OCI-LY1 (cell line): ENCODE measurements around the gene DCAF5.

Experiments
- H2AFZ ChIP-seq: fragments of 200-600 bp; sonication (generic), shearing (Covaris generic); 2 replicates; pipeline ENCODE4 v1.6.0; 2014; ENCODE audit warnings: antibody characterized with exemption, mild to moderate bottlenecking, low read length
- H3F3A ChIP-seq: fragments of 200-600 bp; sonication (generic), shearing (Covaris generic); 2 replicates; pipeline ENCODE4 v1.6.0; 2014; ENCODE audit warnings: mild to moderate bottlenecking, antibody characterized with exemption, low read length, moderate library complexity; ENCODE audit not compliant: insufficient read depth
- H3K27ac ChIP-seq: fragments of 200-600 bp; sonication (generic); 2 replicates; pipeline ENCODE4 v1.5.1; 2014; ENCODE audit warnings: low read length, mixed run types, mild to moderate bottlenecking, low read depth; ENCODE audit not compliant: poor library complexity, severe bottlenecking
- H3K27me3 ChIP-seq: fragments of 200-600 bp; sonication (generic); 2 replicates; pipeline ENCODE4 v1.6.0; 2014; ENCODE audit warnings: antibody characterized with exemption, mild to moderate bottlenecking, low read length, moderate library complexity; ENCODE audit not compliant: insufficient read depth
- H3K36me3 ChIP-seq: fragments of 200-600 bp; sonication (generic); 2 replicates; pipeline ENCODE4 v1.6.1; 2014; ENCODE audit warnings: mild to moderate bottlenecking, antibody characterized with exemption, low read length, moderate library complexity, mixed read lengths; ENCODE audit not compliant: insufficient read depth
- H3K4me1 ChIP-seq: fragments of 200-600 bp; sonication (generic); 2 replicates; pipeline ENCODE4 v1.5.1; 2014; ENCODE audit warnings: mild to moderate bottlenecking, low read length, moderate library complexity; ENCODE audit not compliant: insufficient read depth, severe bottlenecking
- H3K4me2 ChIP-seq: fragments of 200-600 bp; sonication (generic), shearing (Covaris generic); 2 replicates; pipeline ENCODE4 v1.6.1; 2014; ENCODE audit warnings: low read length
- H3K4me3 ChIP-seq: fragments of 200-600 bp; sonication (generic); 2 replicates; pipeline ENCODE4 v1.5.1; 2014; ENCODE audit warnings: low read length, low read depth, mild to moderate bottlenecking, mixed read lengths; ENCODE audit not compliant: poor library complexity, severe bottlenecking
- H3K79me2 ChIP-seq: fragments of 200-600 bp; shearing (Covaris generic); 2 replicates; pipeline ENCODE4 v1.6.1; 2016; ENCODE audit warnings: mixed run types, low read length, mixed read lengths; ENCODE audit not compliant: insufficient read depth
- H3K9ac ChIP-seq: fragments of 200-600 bp; sonication (generic), shearing (Covaris generic); 2 replicates; pipeline ENCODE4 v1.6.1; 2014; ENCODE audit warnings: mild to moderate bottlenecking, low read length, mixed read lengths
- H3K9me2 ChIP-seq: fragments of 200-600 bp; sonication (generic), shearing (Covaris generic); 2 replicates; pipeline ENCODE4 v1.6.1; 2014; ENCODE audit warnings: low read depth, mild to moderate bottlenecking, low read length, mixed read lengths
- H3K9me3 ChIP-seq: fragments of 200-600 bp; shearing (Covaris generic); 2 replicates; pipeline ENCODE4 v1.6.1; 2014; ENCODE audit warnings: low read length, mixed read lengths
- H4K20me1 ChIP-seq: fragments of 200-600 bp; sonication (generic), shearing (Covaris generic); 2 replicates; pipeline ENCODE4 v1.6.0; 2016; ENCODE audit warnings: mild to moderate bottlenecking, low read length; ENCODE audit not compliant: insufficient read depth
- EZH2 ChIP-seq: fragments of 200-600 bp; sonication (generic), shearing (Covaris generic); IDR thresholded peaks from 2 replicates; pipeline ENCODE4 v1.8.0; 2017; ENCODE audit warnings: borderline replicate concordance, mixed run types, mild to moderate bottlenecking, antibody characterized with exemption, low read length, moderate library complexity, mixed read lengths
- TF ChIP-seq, protein P1 (sequence below): fragments of 200-600 bp; sonication (generic), shearing (Covaris generic); IDR thresholded peaks from 2 replicates; pipeline ENCODE4 v1.5.1; 2017; ENCODE audit warnings: mild to moderate bottlenecking, antibody characterized with exemption, low read length, moderate library complexity, mixed read lengths

DCAF5 gene

DNA sequence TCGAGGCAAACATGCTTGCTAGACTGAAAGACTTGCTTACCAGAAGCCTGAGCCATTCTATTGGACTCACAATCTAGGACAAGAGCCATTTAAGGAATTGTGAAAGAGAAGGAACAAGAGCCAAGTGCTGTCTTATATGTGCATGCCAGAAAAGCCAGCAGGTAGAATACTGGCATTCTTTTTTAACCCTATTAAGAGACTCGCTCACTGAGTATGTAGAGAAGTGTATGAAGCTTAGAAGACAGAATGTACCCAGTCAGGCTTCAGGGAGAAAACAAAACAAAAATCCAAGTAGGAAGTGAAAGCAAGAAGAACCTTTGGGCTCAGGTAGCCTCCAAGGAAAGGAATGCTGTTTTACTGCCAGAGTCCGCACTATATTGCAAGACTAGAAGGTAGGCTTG is 65.9 kb downstream of the DCAF5 start:
- no peaks in the 10 kb centered on the region for H3F3A ChIP-seq
- no peaks in the 10 kb centered on the region for H3K79me2 ChIP-seq
- no peaks in the 10 kb centered on the region for H3K9me2 ChIP-seq
- H3K4me3 ChIP-seq = no peak overlapping the region
- no peak overlapping the region for H2AFZ ChIP-seq
- H3K4me2 ChIP-seq = no peak overlapping the region
- H3K4me1 ChIP-seq = no peaks in the 10 kb centered on the region
- no peaks in the 10 kb centered on the region for H3K9me3 ChIP-seq
- no peak overlapping the region for H3K9ac ChIP-seq
- no peaks in the 10 kb centered on the region for H4K20me1 ChIP-seq
- H3K27ac ChIP-seq = no peak overlapping the region
- TF ChIP-seq, protein P1, sequence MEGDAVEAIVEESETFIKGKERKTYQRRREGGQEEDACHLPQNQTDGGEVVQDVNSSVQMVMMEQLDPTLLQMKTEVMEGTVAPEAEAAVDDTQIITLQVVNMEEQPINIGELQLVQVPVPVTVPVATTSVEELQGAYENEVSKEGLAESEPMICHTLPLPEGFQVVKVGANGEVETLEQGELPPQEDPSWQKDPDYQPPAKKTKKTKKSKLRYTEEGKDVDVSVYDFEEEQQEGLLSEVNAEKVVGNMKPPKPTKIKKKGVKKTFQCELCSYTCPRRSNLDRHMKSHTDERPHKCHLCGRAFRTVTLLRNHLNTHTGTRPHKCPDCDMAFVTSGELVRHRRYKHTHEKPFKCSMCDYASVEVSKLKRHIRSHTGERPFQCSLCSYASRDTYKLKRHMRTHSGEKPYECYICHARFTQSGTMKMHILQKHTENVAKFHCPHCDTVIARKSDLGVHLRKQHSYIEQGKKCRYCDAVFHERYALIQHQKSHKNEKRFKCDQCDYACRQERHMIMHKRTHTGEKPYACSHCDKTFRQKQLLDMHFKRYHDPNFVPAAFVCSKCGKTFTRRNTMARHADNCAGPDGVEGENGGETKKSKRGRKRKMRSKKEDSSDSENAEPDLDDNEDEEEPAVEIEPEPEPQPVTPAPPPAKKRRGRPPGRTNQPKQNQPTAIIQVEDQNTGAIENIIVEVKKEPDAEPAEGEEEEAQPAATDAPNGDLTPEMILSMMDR = no peak
- TF ChIP-seq EZH2 = no peak
- no peaks in the 10 kb centered on the region for H3K27me3 ChIP-seq
- H3K36me3 ChIP-seq = peaks cover 74% of the 10 kb centered on the region

GRCh38 chr14:69086537-69086936 is 66.4 kb downstream of the DCAF5 start:
- H3K9ac ChIP-seq = no peak overlapping the region
- no peak overlapping the region for H3K4me2 ChIP-seq
- H3K27ac ChIP-seq = no peak overlapping the region
- no peaks in the 10 kb centered on the region for H4K20me1 ChIP-seq
- H3K9me3 ChIP-seq = no peaks in the 10 kb centered on the region
- H3K4me1 ChIP-seq = no peaks in the 10 kb centered on the region
- no peak overlapping the region for H3K4me3 ChIP-seq
- no peaks in the 10 kb centered on the region for H3K79me2 ChIP-seq
- H3K36me3 ChIP-seq = peaks cover 77% of the 10 kb centered on the region
- no peaks in the 10 kb centered on the region for H3K27me3 ChIP-seq
- TF ChIP-seq, protein P1 = no peak
- TF ChIP-seq EZH2 = no peak
- H2AFZ ChIP-seq = no peak overlapping the region
- H3F3A ChIP-seq = no peaks in the 10 kb centered on the region
- H3K9me2 ChIP-seq = no peaks in the 10 kb centered on the region

- Histone ChIP-seq H3F3A (no peaks in the 10 kb centered on the region), H3K4me1 (no peaks in the 10 kb centered on the region), H3K36me3 (peaks cover 56% of the 10 kb centered on the region), H3K9me3 (no peaks in the 10 kb centered on the region), H3K27ac (no peak overlapping the region), H3K4me3 (no peak overlapping the region), H4K20me1 (no peaks in the 10 kb centered on the region), H2AFZ (no peak overlapping the region), H3K4me2 (no peak overlapping the region), H3K9me2 (no peaks in the 10 kb centered on the region), H3K9ac (no peak overlapping the region), H3K79me2 (no peaks in the 10 kb centered on the region), H3K27me3 (no peaks in the 10 kb centered on the region)
- TF ChIP-seq, protein P1 = no peak
- no peak for TF ChIP-seq EZH2
Observed at GRCh38 chr14:69084023-69084422, 68.9 kb downstream of the DCAF5 start.
